Stimulated activated CD8-positive, alpha-beta memory T cell treated with anti-CD3 and anti-CD28 coated beads, Interleukin-12 subunit alpha, Interleukin-12 subunit beta, amount 100 ng/mL, for 24 hours (primary cell): Measurements from ENCODE around the gene PTGDS.

Experiments used
- DNase-seq: peaks from one replicate; pipeline ENCODE4 v3.0.0-alpha.2; 2020; ENCODE audit errors: extremely low read depth

The PTGDS gene

DNA sequence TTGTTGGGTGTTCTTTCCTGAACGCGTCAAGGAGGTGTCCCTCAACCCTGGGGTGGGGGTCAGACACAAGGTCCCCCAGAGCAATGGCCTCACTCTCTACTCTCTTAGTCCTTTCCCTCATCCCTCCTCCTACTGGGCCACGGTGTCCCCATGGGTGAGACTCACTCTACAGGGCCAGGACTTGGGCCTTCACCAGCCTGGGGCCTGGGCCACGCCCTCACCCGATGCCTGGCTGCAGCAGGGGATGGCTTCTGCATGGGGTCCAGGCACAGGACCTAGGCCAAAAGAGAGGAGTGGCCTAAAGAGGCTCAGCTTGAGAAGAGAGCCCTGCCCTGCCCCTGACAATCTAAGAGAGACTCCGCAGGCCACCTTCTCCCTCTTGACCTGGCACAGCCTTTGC lies 19.4 kb upstream of the PTGDS start:
- DNase-seq: no peak

GRCh38 chr9:136958473-136958872 lies 18.8 kb upstream of the PTGDS start:
- DNase-seq: no peak

DNA sequence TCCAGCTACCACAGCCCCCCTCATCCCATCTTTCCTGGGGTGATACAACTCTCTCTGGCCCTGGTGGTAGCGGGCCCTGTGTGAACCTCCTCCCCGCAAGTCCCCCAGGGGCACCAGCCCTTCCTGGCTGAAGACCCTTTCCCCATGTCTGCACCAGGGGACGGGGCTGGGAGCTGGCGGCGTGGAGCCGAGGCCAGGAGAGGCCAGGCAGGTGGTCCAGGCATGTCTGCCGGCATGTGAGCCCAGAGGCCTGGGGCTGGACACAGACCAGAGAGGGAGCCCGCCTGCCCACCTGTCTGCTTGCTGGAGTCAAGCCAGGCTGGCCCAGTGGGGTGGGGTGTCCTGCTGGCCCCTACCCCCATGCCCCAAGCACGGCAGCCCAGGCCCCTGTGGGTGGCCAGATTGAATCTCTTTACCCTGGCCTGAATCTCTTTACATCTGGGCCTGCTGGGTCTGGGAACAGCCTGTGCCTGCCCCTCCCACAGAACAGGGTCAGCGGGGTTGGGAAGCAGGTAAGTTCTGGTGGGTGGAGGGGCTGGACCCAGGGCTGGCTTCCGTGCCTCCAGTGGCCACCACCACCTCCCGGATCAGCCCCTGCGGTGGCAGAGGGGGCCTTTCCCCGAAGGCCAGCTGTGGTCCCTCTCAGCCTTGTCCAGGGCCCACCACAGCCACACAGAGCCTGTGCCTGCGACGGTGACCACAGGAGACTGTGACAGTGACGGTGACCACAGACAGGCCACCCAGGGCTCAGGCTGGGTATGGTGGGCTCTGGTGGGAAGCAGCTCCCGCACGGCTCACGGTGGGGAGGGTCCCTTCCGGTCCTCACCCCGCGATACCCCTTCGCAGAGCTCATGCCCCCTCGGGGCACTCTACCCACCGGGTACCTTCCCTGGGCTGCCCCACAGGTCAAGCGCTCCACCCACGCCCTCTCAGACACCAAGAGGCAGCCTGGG lies 18.1 kb upstream of the PTGDS start:
- DNase-seq: no peak

DNA sequence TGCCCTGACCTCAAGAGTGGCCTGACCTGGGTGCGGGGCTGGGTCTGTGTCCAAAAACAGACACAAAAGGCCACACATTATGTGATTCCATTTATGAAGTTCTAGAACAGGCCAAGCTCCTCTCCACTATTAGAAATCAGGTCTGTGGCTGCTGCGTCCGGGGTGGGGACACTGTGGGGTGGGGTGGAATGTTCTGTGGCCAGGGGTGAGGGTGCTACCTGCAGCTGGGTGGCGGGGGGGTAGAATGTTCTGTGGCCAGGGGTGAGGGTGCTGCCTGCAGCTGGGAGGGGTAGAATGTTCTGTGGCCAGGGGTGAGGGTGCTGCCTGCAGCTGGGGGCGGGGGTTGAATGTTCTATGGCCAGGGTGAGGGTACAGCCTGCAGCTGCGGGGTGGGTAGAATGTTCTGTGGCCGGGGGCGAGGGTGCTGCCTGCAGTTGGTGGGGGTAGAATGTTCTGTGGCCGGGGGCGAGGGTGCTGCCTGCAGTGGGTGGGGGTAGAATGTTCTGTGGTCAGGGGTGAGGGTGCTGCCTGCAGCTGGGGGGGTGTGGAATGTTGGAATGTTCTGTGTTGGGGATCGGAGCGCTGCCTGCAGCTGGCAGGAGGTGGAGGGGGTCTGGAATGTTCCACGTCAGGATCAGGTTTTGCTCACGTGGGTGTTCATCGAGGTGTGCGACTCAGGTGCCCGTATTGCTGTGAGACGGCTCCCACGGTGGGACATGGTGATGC lies 16.9 kb upstream of the PTGDS start:
- DNase-seq: no peak

DNA sequence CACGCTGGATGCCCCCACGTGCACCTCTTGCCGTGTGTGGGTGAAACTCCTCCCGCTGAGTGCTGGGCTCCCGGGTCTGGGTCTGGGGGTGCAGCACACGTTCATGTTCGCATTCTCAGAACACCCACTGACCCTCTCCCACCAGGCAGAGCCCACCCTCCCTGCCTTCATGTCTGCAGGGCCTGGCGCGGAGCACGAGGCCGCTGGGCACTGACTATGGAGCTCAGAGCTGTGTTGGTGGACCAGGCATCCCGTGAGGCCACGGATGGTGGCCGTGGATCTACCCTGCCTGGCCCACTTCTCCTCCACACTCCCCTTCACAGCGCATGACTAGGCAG lies 16.4 kb upstream of the PTGDS start:
- DNase-seq: no peak

- no peak for DNase-seq
Observed at GRCh38 chr9:136961279-136962065, 15.8 kb upstream of the PTGDS start.

GRCh38 chr9:136962163-136962562 lies 15.1 kb upstream of the PTGDS start:
- DNase-seq: no peak

GRCh38 chr9:136962701-136963248 lies 14.5 kb upstream of the PTGDS start:
- no peak for DNase-seq

DNA sequence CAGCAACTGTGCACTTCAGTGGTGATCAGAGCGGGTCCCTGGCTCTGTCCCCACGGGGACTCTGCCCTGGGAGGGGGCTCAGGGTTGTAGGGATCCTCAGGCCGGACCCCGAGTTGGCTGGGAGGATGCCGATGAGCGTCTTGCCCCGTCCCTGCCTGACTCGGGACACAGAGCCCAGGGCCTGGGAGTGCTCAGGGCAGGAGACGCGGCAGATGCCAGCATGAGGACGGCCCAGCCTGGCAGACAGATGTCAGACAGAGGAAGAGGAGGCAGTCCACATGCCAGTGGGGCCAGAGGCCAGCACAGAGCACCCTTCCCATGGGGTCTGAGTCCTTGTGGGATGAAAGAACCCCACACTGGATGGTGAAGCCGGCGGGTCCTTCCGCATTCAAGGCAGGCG lies 14.0 kb upstream of the PTGDS start:
- DNase-seq: no peak

GRCh38 chr9:136963751-136964150 lies 13.6 kb upstream of the PTGDS start:
- DNase-seq: no peak

GRCh38 chr9:136964171-136964689 lies 13.1 kb upstream of the PTGDS start:
- no peak for DNase-seq

DNA sequence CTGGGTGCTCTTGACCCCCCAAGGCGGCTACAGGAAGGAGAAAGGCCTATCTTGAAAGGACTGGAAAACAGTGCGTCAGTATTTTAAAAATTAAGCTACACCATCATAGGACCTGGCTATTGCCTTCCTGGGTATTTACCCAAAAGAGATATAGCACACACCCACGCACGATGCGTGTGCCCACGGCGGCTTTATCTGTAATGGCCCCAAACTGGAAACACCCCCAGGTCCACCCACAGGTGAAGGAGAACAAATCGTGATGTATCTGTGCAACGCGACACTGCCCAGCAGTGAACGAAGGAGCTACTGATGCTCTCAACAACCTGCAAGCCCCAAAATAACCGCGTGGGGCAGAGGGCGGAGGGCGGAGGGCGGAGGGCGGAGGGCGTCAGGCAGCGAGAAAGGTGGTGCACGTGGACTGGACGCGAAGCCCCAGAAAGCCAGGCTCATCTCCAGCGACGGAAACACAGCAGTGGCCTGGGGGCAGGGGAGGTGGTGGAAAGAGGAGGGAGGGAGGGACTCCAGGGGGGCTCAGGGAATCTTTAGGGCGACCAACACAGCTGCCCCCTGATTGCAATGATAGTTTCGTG lies 12.4 kb upstream of the PTGDS start:
- no peak for DNase-seq

- DNase-seq: no peak
Observed at GRCh38 chr9:136965771-136966484, 11.4 kb upstream of the PTGDS start.

GRCh38 chr9:136968333-136969127 lies 8.8 kb upstream of the PTGDS start:
- DNase-seq: no peak

DNA sequence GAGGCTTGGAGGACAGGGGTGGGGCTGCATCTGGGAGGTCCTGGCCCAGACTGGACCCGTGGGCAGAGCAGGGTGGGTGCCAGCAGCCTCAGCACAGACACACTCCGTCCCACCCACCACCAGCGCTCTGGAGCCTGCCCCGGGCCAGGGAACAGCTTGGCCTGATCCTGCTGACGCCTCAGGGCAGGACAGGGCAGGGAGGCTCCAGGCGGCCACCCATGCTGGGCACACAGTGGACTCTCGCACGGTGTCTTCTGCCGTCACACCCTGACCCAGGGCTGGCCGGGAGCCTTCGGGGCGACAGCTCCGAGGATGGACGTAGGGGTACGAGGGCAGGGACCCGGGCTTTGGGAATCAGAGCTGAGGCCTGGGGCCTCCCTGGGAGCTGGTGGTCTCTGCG lies 8.2 kb upstream of the PTGDS start:
- DNase-seq: no peak

DNA sequence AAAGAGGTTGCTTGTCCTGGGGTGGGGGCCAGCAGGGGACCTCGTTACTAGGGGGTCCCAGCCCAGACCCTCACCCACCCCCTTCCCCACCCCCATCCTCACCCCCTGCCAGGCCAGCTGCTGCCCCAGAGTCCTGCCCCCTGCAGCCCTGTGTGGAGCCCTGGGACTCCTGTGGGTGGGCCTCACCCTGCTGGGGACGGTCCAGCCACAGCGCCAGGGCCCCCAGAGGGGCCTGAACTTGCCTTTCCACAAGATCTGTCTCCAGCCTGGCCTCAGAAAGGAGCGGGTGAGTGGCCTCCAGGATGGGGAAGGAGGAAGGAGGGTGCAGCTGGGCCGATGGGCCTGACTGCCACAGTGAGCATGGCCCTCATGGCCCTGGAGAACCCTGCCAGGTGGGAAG lies 7.5 kb upstream of the PTGDS start:
- no peak for DNase-seq

GRCh38 chr9:136970361-136970760 lies 6.9 kb upstream of the PTGDS start:
- DNase-seq: no peak

- DNase-seq: no peak
Observed at GRCh38 chr9:136971746-136972145, 5.6 kb upstream of the PTGDS start.

DNA sequence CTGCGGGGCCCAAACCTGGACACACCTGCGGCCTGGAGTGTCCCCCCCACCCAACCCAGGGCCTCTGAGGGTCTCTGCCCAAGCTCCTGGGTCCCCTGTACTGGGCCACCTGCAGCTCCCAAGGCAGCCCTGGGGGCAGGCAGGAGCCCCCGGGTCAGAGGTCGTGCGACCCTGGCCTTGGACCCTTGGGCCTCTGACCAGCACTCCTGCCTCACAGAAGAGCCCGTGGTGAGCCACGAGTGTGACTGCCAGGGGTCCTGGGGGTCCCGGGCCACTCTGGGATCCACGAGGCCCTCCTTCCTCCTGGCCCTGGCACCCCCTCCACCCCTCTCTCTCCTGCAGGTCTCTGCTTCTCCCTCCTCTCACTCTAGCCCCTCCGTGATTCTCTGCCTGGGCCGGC lies 5.0 kb upstream of the PTGDS start:
- no peak for DNase-seq

GRCh38 chr9:136972743-136973142 lies 4.6 kb upstream of the PTGDS start:
- DNase-seq: no peak
